ENCODE results near the gene APOA4.

DNA sequence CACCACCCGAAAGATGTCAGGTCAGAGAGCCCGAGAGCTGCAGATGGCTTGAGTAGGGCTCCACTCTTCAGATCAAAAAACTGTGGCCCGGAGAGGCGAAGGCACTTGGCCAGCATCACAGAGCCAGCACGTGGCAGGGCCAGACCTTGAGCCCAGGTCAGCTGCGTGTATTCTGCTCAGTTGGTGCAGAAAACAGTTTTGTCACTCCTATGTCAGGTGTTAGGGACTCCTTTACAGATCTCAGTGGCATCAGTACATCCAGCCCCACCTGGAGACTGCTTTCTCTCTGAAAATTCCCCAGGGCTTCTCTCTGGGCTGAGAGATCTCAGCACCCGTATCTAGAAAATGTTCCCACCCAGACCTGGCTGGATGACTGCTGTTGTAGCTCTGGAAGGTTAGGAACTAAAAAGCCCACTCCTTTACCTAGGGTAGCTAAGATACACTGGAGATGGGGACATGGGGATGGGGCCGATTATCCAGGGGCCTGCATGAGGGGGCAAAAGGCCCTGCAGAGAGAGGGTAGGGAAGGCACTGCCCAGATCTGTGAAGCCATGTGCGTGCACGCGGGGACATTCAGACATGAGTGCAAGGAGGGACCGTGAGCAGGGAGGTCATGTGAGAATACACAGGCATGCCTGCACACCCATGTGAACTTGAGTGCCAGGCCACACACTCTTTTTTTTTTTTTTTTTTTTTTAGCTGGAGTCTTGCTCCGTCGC lies 10.9 kb upstream of the APOA4 start:
- TF ChIP-seq, protein P1, sequence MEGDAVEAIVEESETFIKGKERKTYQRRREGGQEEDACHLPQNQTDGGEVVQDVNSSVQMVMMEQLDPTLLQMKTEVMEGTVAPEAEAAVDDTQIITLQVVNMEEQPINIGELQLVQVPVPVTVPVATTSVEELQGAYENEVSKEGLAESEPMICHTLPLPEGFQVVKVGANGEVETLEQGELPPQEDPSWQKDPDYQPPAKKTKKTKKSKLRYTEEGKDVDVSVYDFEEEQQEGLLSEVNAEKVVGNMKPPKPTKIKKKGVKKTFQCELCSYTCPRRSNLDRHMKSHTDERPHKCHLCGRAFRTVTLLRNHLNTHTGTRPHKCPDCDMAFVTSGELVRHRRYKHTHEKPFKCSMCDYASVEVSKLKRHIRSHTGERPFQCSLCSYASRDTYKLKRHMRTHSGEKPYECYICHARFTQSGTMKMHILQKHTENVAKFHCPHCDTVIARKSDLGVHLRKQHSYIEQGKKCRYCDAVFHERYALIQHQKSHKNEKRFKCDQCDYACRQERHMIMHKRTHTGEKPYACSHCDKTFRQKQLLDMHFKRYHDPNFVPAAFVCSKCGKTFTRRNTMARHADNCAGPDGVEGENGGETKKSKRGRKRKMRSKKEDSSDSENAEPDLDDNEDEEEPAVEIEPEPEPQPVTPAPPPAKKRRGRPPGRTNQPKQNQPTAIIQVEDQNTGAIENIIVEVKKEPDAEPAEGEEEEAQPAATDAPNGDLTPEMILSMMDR (IDR thresholded peaks at IDR 0.05 in 2 of 3, conservative IDR thresholded peaks at IDR 0.05 in 1 of 3; ENCODE audit: borderline replicate concordance in 1 of 3, insufficient read depth in 1 of 3, low read depth in 2 of 3, low read length in 2 of 3): no peak
- no peak for TF ChIP-seq ZFX (IDR thresholded peaks at IDR 0.05)
